Testis (tissue), 2 donors: ENCODE results near the gene SIRT6.

Source experiments
- CTCF ChIP-seq, 3 experiments: fragments of 450-650 bp in 2 of 3; fragments of 200-600 bp in 1 of 3; sonication (generic) in 1 of 3; IDR thresholded peaks; one replicate each; pipeline ENCODE4 v1.5.1; 2016 to 2019; ENCODE audit warnings: antibody characterized with exemption in 3 of 3, mild to moderate bottlenecking in 2 of 3, moderate library complexity in 1 of 3
- POLR2A ChIP-seq: fragments of 450-650 bp; IDR thresholded peaks from one replicate; pipeline ENCODE4 v1.6.1; 2017; ENCODE audit warnings: antibody characterized with exemption, mild to moderate bottlenecking, moderate library complexity

- TF ChIP-seq CTCF (IDR thresholded peaks at IDR 0.05) = no peak
- TF ChIP-seq POLR2A = no peak
These were observed 43.9 kb downstream of the SIRT6 start for GRCh38 chr19:4138445-4138844.
